Putamen (tissue), 1 donor: ENCODE measurements around the gene AVPR1A.

Experiments used
- DNase-seq: peaks from one replicate; pipeline ENCODE4 v3.0.0-alpha.2; 2016; ENCODE audit warnings: low spot score

The AVPR1A gene

GRCh38 chr12:63095369-63095980 lies 55.5 kb downstream of the AVPR1A start:
- no peak for DNase-seq

GRCh38 chr12:63093711-63094110 lies 57.3 kb downstream of the AVPR1A start:
- no peak for DNase-seq

- no peak for DNase-seq
Measured at GRCh38 chr12:63093084-63093483, 57.9 kb downstream of the AVPR1A start.
